ENCODE data around the gene GNPDA1.

The GNPDA1 gene

GRCh38 chr5:141995656-141996055, 17.2 kb downstream of the GNPDA1 start:
- no peak for DNase-seq (ENCODE audit: low read depth, low spot score)

GRCh38 chr5:141994511-141995136, 18.2 kb downstream of the GNPDA1 start:
- DNase-seq (ENCODE audit: low read depth, low spot score) = no peak

DNA sequence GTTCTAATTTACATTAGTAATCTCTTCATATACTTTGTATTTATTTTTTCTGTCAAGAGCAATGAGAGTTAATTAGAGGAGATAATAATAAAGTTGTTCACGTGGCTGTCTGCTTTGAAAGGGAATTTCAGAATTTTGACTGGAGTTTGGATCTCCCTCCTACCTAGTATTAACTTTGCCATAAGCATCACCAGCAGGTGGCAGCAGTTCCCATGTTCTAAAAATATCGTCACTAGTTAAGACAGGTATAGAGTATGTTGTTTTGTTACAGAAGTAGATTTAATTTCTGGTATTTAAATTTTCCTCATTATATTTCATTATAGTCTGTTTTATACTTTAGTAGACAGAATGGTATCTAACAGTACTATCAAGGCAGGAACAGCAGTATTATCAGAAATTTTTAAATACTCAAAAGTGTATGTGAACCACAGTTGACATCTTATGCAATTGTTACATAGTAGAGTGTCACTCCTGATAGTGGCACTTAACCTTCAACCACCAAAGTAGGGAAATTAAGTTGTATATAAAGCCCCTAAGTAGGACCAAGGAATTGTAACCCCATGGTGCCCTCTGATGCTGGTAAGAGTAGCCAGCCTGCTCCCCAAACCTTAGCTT, 20.4 kb downstream of the GNPDA1 start:
- peak; percentile 65 for DNase-seq (ENCODE audit: low read depth, low spot score)

GRCh38 chr5:141989720-141990119, 23.1 kb downstream of the GNPDA1 start:
- DNase-seq (ENCODE audit: low read depth, low spot score) = no peak

GRCh38 chr5:141986072-141986471, 26.8 kb downstream of the GNPDA1 start:
- DNase-seq (ENCODE audit: low read depth, low spot score) = no peak

DNA sequence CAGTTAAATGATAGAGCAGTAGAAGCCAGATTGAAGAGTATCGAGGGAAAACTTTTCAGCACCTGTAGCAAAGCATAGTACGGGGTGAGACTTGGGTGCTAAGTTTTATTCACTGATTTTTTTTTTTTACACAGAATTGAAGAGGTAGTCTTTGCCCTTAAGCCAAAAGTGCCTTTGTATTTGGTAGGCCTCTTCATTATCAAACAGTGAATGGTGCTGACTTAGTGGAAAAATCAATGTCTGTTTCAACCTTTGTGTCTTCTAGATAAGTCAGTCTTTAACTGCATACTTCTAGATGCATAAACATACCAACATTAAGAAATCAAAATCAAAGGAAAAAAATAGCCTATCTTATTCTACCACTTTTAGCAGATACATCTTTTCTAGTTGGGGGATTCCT, 30.2 kb downstream of the GNPDA1 start:
- no peak for DNase-seq (ENCODE audit: low read depth, low spot score)

GRCh38 chr5:141978389-141978788, 34.4 kb downstream of the GNPDA1 start:
- DNase-seq (ENCODE audit: low read depth, low spot score) = no peak

DNA sequence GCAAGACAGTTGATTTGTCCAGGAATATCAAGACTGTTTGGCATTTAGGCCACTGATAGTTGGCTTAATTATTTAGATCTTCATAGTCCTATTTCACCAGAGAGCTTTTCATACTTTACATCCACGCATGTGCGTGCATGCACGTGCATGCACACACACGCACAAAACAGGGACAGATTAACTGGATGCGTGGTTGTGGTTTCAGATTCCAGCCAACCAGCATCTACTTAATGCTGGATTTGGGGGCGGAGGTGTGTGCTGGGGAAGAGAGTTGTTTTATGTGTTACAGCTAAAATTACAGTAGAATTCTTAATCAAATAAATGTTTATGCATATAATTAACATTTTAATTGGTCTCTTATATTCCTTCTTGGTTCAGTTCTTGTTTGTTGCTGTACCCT, 36.7 kb downstream of the GNPDA1 start:
- DNase-seq (ENCODE audit: low read depth, low spot score) = no peak

GRCh38 chr5:141973871-141974595, 38.8 kb downstream of the GNPDA1 start:
- no peak for DNase-seq (ENCODE audit: low read depth, low spot score)

- DNase-seq (ENCODE audit: low read depth, low spot score) = no peak
Measured at GRCh38 chr5:141969783-141970771, 42.8 kb downstream of the GNPDA1 start.

DNA sequence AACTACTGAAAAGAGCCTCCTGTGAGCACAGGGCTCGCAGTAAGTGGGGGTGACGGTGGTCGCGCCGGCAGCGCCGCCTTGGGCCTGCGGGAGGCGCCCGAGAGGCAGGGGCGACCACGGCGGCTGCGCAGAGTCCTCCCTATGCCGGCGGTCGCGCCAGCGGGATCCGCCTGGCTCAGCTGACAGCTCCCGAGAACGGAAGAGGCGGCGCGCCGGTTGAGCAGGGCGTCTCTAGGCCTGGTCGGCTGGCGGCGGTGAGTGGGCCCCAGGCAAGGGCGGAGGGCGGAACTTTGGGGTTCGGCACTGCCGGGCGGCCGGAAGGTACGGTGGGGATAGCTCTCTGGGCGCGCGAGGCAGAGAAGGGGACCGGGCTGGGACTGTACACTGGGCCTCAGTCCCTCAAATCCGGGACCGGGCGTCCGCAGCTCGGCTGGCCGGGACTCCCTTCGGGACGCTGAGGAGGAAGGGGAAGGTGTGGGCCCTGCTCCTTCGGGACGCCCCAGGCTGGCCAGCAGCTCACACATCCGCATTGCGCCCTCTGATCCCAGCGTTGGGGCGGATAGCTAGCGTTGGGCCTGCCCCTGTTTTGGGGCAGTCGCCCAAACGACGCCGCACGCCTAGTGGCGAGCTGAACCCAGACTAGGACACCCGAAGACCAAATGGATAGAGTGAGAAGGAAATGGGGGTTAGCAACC, 43.8 kb downstream of the GNPDA1 start, which contains the start of gene RNF14:
Gene RNF14 (plus strand): TSS at position 192 of the 695 bp plus-strand sequence. CDS start 4,484 bp downstream, outside the sequence.
- DNase-seq (ENCODE audit: low read depth, low spot score) = peak; percentile 84

DNA sequence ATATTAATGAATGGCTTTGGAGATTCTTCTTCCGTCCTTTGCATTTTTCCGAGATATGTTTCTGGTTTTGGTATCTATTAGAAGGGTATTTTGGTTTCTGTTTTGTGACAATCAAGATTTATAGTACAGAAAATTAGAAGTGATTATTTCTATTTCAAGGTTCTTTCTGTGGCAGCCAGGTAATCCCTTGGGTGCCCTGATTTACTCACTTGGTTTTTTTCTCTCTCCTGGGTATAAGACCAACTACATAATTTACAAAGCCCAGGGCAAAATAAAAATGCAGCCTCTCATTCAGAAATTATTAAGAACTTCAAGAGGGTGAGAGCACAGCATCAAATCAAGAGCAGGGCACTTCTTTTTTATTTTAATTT, 45.9 kb downstream of the GNPDA1 start:
- DNase-seq (ENCODE audit: low read depth, low spot score) = no peak

DNA sequence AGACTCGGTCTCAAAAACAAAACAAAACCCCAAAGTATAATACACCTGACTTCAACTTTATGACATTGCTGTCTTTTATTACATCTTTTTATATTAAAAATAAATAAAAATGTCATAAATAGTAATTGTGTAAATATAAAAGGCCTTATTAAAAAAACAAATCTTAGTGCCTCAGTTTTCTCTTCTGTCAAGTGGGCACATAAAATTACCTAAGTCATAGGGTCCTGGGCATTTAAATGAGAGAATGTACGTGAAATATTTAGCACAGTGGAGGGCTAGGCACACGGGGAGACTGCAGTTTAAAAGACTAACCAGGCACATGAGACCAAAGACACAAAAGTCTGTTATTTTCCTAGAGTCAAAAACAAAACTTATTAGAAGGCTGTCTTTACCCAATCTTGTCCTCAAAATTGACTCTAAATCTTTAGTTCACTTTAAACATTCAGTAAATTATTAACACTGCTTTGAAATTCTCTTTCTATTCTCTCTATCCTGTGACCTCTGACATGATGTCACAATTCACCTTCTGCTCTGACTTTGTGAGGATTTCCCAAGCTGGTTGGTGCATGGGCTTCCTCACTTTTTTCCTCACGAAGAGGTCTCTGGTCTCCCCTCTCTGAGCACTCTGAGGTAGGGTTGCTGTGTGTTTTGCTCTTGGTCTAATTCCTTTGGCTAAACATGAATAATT, 46.4 kb downstream of the GNPDA1 start:
- no peak for DNase-seq (ENCODE audit: low read depth, low spot score)

GRCh38 chr5:141965071-141965470, 47.8 kb downstream of the GNPDA1 start:
- DNase-seq (ENCODE audit: low read depth, low spot score) = no peak

- DNase-seq (ENCODE audit: low read depth, low spot score) = no peak
Measured at GRCh38 chr5:141963701-141964100, 49.1 kb downstream of the GNPDA1 start.

- DNase-seq (ENCODE audit: low read depth, low spot score) = no peak
Measured at GRCh38 chr5:141961466-141961865, 51.4 kb downstream of the GNPDA1 start.

DNA sequence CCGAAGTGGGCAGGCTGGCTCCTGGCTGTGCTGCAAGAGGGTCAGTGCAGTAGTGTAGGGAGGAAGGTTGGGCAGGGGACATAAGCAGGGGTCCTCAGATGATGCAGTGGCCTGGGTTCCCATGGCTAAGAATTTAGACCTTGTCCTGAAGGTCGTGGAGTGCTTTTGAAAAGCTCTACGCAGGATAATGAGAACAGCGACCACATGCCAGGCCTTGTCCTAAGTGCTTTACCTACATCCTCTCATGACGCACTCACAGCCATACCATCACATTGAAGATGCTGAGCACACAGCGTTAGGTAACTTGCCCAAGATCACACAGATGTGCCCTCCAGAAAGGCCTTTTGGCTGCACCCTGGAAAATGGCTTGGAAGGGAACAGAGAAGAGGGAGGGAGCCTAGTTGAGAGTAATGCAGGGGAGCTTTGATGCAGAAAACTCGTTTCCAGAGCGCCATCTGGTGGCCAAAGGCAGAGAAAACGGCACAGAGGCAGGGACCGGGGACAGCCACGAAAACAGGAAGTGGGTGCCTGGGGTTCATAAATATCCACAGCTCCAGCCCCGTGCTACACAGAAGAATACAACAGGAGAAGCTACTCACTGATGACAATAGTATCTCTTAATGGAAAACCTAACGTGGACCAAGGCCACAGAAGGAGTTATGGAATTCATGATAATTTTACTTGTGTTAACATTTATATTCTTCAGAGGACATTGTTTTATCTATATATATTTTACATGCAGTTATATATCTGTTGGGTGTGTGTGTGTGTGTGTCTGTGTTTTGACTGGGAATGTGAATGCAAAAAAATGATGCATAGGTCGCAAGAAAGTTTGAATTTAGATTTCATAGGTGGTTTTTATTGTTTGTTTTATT, 52.1 kb downstream of the GNPDA1 start:
- peak; percentile 84 for DNase-seq (ENCODE audit: low read depth, low spot score)

DNA sequence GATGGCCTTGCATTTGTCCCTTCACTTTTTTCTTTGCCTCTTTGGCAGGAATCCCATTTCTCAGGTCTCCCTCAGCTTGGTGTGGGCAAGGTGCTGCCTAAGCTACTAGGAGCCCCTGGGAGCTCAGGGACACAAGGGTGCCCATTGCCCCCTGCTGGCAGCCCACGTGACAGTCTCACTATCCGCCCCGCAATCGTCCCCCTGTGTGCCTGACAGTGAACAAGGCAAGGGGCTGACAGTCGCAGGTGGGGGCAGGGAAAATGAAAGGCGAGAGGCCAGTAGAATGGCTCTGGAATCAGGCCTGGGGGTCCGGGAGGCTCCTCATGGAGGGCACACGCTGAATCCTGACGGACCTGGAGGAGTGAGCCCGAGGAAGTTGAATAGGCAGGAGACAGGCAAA, 52.8 kb downstream of the GNPDA1 start:
- no peak for DNase-seq (ENCODE audit: low read depth, low spot score)

DNA sequence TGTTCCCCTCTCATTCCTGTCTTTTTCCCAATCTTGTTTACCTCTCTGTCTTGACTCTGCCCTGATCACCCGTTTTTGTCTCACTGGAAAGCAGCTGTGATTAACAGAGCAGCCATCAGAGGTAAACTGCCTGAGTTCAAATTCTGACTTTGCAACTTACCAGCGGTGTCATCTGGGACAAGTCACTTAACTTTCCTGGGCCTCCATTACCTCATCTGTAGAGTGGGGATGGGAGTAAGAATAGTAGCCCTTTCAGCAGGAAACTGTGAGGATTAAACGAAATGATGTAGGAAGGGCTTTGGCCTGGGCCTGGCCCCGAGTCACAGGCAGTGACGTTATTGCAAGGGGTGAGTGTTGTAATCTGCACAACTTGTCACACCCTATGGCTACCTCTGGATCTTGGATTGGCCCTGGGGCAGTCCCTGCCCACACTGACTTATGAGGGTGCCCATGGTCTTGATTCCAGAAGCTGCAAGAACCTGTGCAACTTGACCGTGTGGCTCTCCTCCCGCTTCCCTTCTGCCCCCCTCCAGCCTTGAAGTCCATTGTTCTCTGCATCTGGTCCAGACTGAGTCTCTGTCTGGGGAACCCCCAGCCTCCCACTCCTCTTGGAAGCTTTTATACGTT, 54.2 kb downstream of the GNPDA1 start:
- DNase-seq (ENCODE audit: low read depth, low spot score) = no peak
